Ishikawa (cell line): ENCODE results near the gene ETHE1.

Experiments
- EGR1 ChIP-seq: IDR thresholded peaks from 2 replicates; pipeline ENCODE4 v1.6.1; 2012
- EP300 ChIP-seq: IDR thresholded peaks from 2 replicates; pipeline ENCODE4 v1.6.1; 2012; ENCODE audit warnings: borderline replicate concordance
- MAX ChIP-seq: IDR thresholded peaks from 2 replicates; pipeline ENCODE4 v1.6.1; 2012
- RAD21 ChIP-seq: IDR thresholded peaks from 2 replicates; pipeline ENCODE4 v1.6.1; 2012; ENCODE audit warnings: low read depth
- REST ChIP-seq: IDR thresholded peaks from 2 replicates; pipeline ENCODE4 v1.6.1; 2012; ENCODE audit warnings: low read depth, mild to moderate bottlenecking
- TAF1 ChIP-seq: IDR thresholded peaks from 2 replicates; pipeline ENCODE4 v1.6.1; 2012; ENCODE audit warnings: low read depth, mild to moderate bottlenecking
- TCF12 ChIP-seq: IDR thresholded peaks from 2 replicates; pipeline ENCODE4 v1.6.1; 2012; ENCODE audit warnings: low read depth
- TEAD4 ChIP-seq: IDR thresholded peaks from 2 replicates; pipeline ENCODE4 v1.6.1; 2012
- YY1 ChIP-seq: IDR thresholded peaks from 2 replicates; pipeline ENCODE4 v1.6.1; 2012; ENCODE audit warnings: low read depth

- TF ChIP-seq EGR1 = no peak
- no peak for TF ChIP-seq RAD21
- no peak for TF ChIP-seq TEAD4
- TF ChIP-seq REST = no peak
- TF ChIP-seq EP300 = no peak
- no peak for TF ChIP-seq TAF1
- no peak for TF ChIP-seq MAX
- TF ChIP-seq TCF12 = no peak
- TF ChIP-seq YY1 = no peak
Measured at GRCh38 chr19:43552616-43553015, 25.6 kb upstream of the ETHE1 start.
